ENCODE results near the gene RIN3. TPM values are rescaled to one million over a fixed set of nuclear protein-coding genes. Genes with fewer than 3 reads are reported as not detected.

RIN3 gene
- total RNA-seq, 3 donors from 2014 or later (not counting 1 experiment from before 2014, with no cell fraction given): 248 to 289 (median 282) TPM

- Mint-ChIP-seq H3K4me3 (peak overlapping the region; percentile 19), H3K9me3 (no peaks in the 10 kb centered on the region)
Measured at GRCh38 chr14:92704821-92705220, 191.2 kb downstream of the RIN3 start.

GRCh38 chr14:92706386-92706785 lies 192.8 kb downstream of the RIN3 start:
- H3K4me3 ChIP-seq (ENCODE audit: low read length): no peak overlapping the region
- no peaks in the 10 kb centered on the region for H3K9me3 ChIP-seq (ENCODE audit: control insufficient read depth, insufficient read depth, low read length)
- no peak for DNase-seq
- H3K27me3 ChIP-seq (ENCODE audit: control insufficient read depth, insufficient read depth, low read length): no peaks in the 10 kb centered on the region
- no peaks in the 10 kb centered on the region for H3K36me3 ChIP-seq (ENCODE audit: control insufficient read depth, insufficient read depth, low read length)
- no peak for ATAC-seq
- no peaks in the 10 kb centered on the region for H3K9me3 Mint-ChIP-seq
- peaks cover 20 to 22% of the 10 kb centered on the region in 2 donors for H3K27me3 Mint-ChIP-seq (ENCODE audit: low read depth in 2 of 2)
- H3K36me3 Mint-ChIP-seq: no peaks in the 10 kb centered on the region
- H3K27ac Mint-ChIP-seq: no peak overlapping the region
- H3K4me1 ChIP-seq (ENCODE audit: control insufficient read depth, insufficient read depth, low read length): peaks cover 24% of the 10 kb centered on the region
- no peak overlapping the region for H3K27ac ChIP-seq (ENCODE audit: low read length)
- WGBS (ENCODE audit: insufficient coverage): 93% methylated on average over 15 of the region's 15 CpGs
- H3K4me1 Mint-ChIP-seq: peaks cover 24 to 28% of the 10 kb centered on the region in 2 donors
- intact Hi-C loops (cut with micrococcal nuclease): no loop called here
- TF ChIP-seq CTCF (IDR thresholded peaks at IDR 0.05): no peak
- no peak overlapping the region for H3K4me3 Mint-ChIP-seq

More at GRCh38 chr14:92704821-92705220, 191.2 kb downstream of the RIN3 start:
- Histone ChIP-seq H3K9me3 (ENCODE audit: control insufficient read depth, insufficient read depth, low read length) (no peaks in the 10 kb centered on the region), H3K27me3 (ENCODE audit: control insufficient read depth, insufficient read depth, low read length) (no peaks in the 10 kb centered on the region), H3K4me3 (ENCODE audit: low read length) (no peak overlapping the region), H3K4me1 (ENCODE audit: control insufficient read depth, insufficient read depth, low read length) (peaks cover 24% of the 10 kb centered on the region), H3K27ac (ENCODE audit: low read length) (peak overlapping the region; percentile 3), H3K36me3 (ENCODE audit: control insufficient read depth, insufficient read depth, low read length) (no peaks in the 10 kb centered on the region)
- peaks cover 24 to 28% of the 10 kb centered on the region in 2 donors for H3K4me1 Mint-ChIP-seq
- ATAC-seq: no peak
- H3K27me3 Mint-ChIP-seq (ENCODE audit: low read depth in 2 of 2): peaks cover 20 to 22% of the 10 kb centered on the region in 2 donors
- H3K27ac Mint-ChIP-seq: no peak overlapping the region
- no peak for TF ChIP-seq CTCF (IDR thresholded peaks at IDR 0.05)
- no peak for DNase-seq
- H3K36me3 Mint-ChIP-seq: no peaks in the 10 kb centered on the region
- intact Hi-C loops (cut with micrococcal nuclease): no loop called here
- 88% methylated on average over 11 of the region's 11 CpGs for WGBS (ENCODE audit: insufficient coverage)

- TF ChIP-seq CTCF (IDR thresholded peaks at IDR 0.05): no peak
- no peaks in the 10 kb centered on the region for H3K36me3 ChIP-seq (ENCODE audit: control insufficient read depth, insufficient read depth, low read length)
- intact Hi-C loops (cut with micrococcal nuclease): no loop called here
- ATAC-seq (no peak), DNase-seq (no peak)
- Mint-ChIP-seq H3K27me3 (ENCODE audit: low read depth in 2 of 2) (peaks cover 7 to 15% of the 10 kb centered on the region in 2 donors), H3K4me1 (peaks cover 6 to 7% of the 10 kb centered on the region in 2 donors), H3K36me3 (no peaks in the 10 kb centered on the region), H3K27ac (no peak overlapping the region), H3K4me3 (no peak overlapping the region), H3K9me3 (no peaks in the 10 kb centered on the region)
- H3K27ac ChIP-seq (ENCODE audit: low read length): no peak overlapping the region
- H3K4me1 ChIP-seq (ENCODE audit: control insufficient read depth, insufficient read depth, low read length): peaks cover 6% of the 10 kb centered on the region
- no peak overlapping the region for H3K4me3 ChIP-seq (ENCODE audit: low read length)
- H3K27me3 ChIP-seq (ENCODE audit: control insufficient read depth, insufficient read depth, low read length): no peaks in the 10 kb centered on the region
- WGBS (ENCODE audit: insufficient coverage): 92% methylated on average over 13 of the region's 13 CpGs
- H3K9me3 ChIP-seq (ENCODE audit: control insufficient read depth, insufficient read depth, low read length): no peaks in the 10 kb centered on the region
Measured at GRCh38 chr14:92709340-92710000, 195.9 kb downstream of the RIN3 start.

- no peak for TF ChIP-seq CTCF (IDR thresholded peaks at IDR 0.05)
- 95% methylated on average over 5 of the region's 5 CpGs for whole genome bisulfite sequencing (ENCODE audit: insufficient coverage)
- Histone ChIP-seq H3K4me3 (ENCODE audit: low read length) (no peak overlapping the region), H3K4me1 (ENCODE audit: control insufficient read depth, insufficient read depth, low read length) (peaks cover 1% of the 10 kb centered on the region), H3K9me3 (ENCODE audit: control insufficient read depth, insufficient read depth, low read length) (no peaks in the 10 kb centered on the region), H3K27ac (ENCODE audit: low read length) (no peak overlapping the region), H3K27me3 (ENCODE audit: control insufficient read depth, insufficient read depth, low read length) (no peaks in the 10 kb centered on the region), H3K36me3 (ENCODE audit: control insufficient read depth, insufficient read depth, low read length) (no peaks in the 10 kb centered on the region)
- ATAC-seq: no peak
- Mint-ChIP-seq H3K4me1 (peaks cover 1 to 2% of the 10 kb centered on the region in 2 donors), H3K27ac (no peak overlapping the region), H3K9me3 (no peaks in the 10 kb centered on the region), H3K4me3 (no peak overlapping the region), H3K36me3 (no peaks in the 10 kb centered on the region), H3K27me3 (ENCODE audit: low read depth in 2 of 2) (peaks cover 2 to 12% of the 10 kb centered on the region in 2 donors)
- DNase-seq: no peak
- intact Hi-C loops (cut with micrococcal nuclease): no loop called here
Measured at GRCh38 chr14:92710001-92710341, 196.4 kb downstream of the RIN3 start.
